Activated naive CD8-positive, alpha-beta T cell treated with anti-CD3 and anti-CD28 coated beads, Interleukin-2, amount 50 U/mL, for 24 hours (primary cell): ENCODE measurements around the gene DENND4C.
A peak's percentile ranks its signal among the peaks of the same experiment; 100 is the strongest.
"Not testable (repeated sequence)": the region's sequence is repeated elsewhere in the genome, so short reads cannot be mapped to it uniquely, and the experiment has no call there.

ENCODE experiments used
- ATAC-seq: fragments of 150-1000 bp; cut with Tn5 transposase; one replicate; pipeline ENCODE4 v1.10.0; 2021
- DNase-seq: peaks from one replicate; pipeline ENCODE4 v3.0.0; 2021
- H3K27ac Mint-ChIP-seq: one replicate; pipeline ENCODE4 v1.8.0; 2021; ENCODE audit warnings: mild to moderate bottlenecking, mixed read lengths
- H3K27me3 Mint-ChIP-seq: one replicate; pipeline ENCODE4 v1.8.0; 2021; ENCODE audit warnings: mixed read lengths
- H3K36me3 Mint-ChIP-seq: one replicate; pipeline ENCODE4 v1.8.0; 2021; ENCODE audit warnings: low read depth, mixed read lengths
- H3K4me1 Mint-ChIP-seq: one replicate; pipeline ENCODE4 v1.8.0; 2021; ENCODE audit warnings: mixed read lengths
- H3K4me3 Mint-ChIP-seq: one replicate; pipeline ENCODE4 v1.8.0; 2021; ENCODE audit warnings: mild to moderate bottlenecking, moderate library complexity, mixed read lengths
- H3K9me3 Mint-ChIP-seq: one replicate; pipeline ENCODE4 v1.8.0; 2021; ENCODE audit warnings: mixed read lengths

The DENND4C gene

GRCh38 chr9:19239955-19240354 lies 9.5 kb downstream of the DENND4C start:
- Mint-ChIP-seq H3K4me3 (no peak overlapping the region), H3K9me3 (no peaks in the 10 kb centered on the region), H3K27ac (no peak overlapping the region), H3K4me1 (peaks cover 18% of the 10 kb centered on the region), H3K27me3 (no peaks in the 10 kb centered on the region), H3K36me3 (peaks cover 3% of the 10 kb centered on the region)
- no peak for ATAC-seq
- no peak for DNase-seq

- Mint-ChIP-seq H3K4me1 (peaks cover 27% of the 10 kb centered on the region), H3K4me3 (no peak overlapping the region), H3K27me3 (no peaks in the 10 kb centered on the region), H3K9me3 (no peaks in the 10 kb centered on the region), H3K27ac (no peak overlapping the region), H3K36me3 (peaks cover 5% of the 10 kb centered on the region)
- no peak for ATAC-seq
- DNase-seq, result no peak
Observed at GRCh38 chr9:19241728-19242127, 11.2 kb downstream of the DENND4C start.

GRCh38 chr9:19243366-19244033 lies 13.0 kb downstream of the DENND4C start:
- ATAC-seq, result no peak
- no peaks in the 10 kb centered on the region for H3K27me3 Mint-ChIP-seq
- no peaks in the 10 kb centered on the region for H3K9me3 Mint-ChIP-seq
- peaks cover 31% of the 10 kb centered on the region for H3K4me1 Mint-ChIP-seq
- no peak overlapping the region for H3K4me3 Mint-ChIP-seq
- H3K27ac Mint-ChIP-seq, result no peak overlapping the region
- DNase-seq, result no peak
- peaks cover 5% of the 10 kb centered on the region for H3K36me3 Mint-ChIP-seq

GRCh38 chr9:19246891-19247290 lies 16.4 kb downstream of the DENND4C start:
- H3K27me3 Mint-ChIP-seq, result no peaks in the 10 kb centered on the region
- H3K9me3 Mint-ChIP-seq, result no peaks in the 10 kb centered on the region
- no peak overlapping the region for H3K27ac Mint-ChIP-seq
- H3K36me3 Mint-ChIP-seq, result peaks cover 4% of the 10 kb centered on the region
- no peak overlapping the region for H3K4me3 Mint-ChIP-seq
- ATAC-seq, result no peak
- DNase-seq, result no peak
- peaks cover 36% of the 10 kb centered on the region for H3K4me1 Mint-ChIP-seq

- H3K27ac Mint-ChIP-seq, result no peak overlapping the region
- H3K36me3 Mint-ChIP-seq, result peaks cover 4% of the 10 kb centered on the region
- ATAC-seq (no peak), DNase-seq (no peak)
- H3K4me1 Mint-ChIP-seq, result peaks cover 38% of the 10 kb centered on the region
- H3K9me3 Mint-ChIP-seq, result no peaks in the 10 kb centered on the region
- H3K4me3 Mint-ChIP-seq, result no peak overlapping the region
- no peaks in the 10 kb centered on the region for H3K27me3 Mint-ChIP-seq
Observed at GRCh38 chr9:19247420-19247819, 16.9 kb downstream of the DENND4C start.

GRCh38 chr9:19250346-19250745 lies 19.9 kb downstream of the DENND4C start:
- H3K4me3 Mint-ChIP-seq, DNase-seq, H3K27ac Mint-ChIP-seq, H3K27me3 Mint-ChIP-seq, H3K9me3 Mint-ChIP-seq, ATAC-seq, H3K36me3 Mint-ChIP-seq: not testable (repeated sequence)
- peaks cover 41% of the 10 kb centered on the region for H3K4me1 Mint-ChIP-seq

GRCh38 chr9:19251203-19251602 lies 20.7 kb downstream of the DENND4C start:
- not testable (repeated sequence) for H3K4me3 Mint-ChIP-seq, H3K9me3 Mint-ChIP-seq, H3K27ac Mint-ChIP-seq, DNase-seq, H3K27me3 Mint-ChIP-seq, ATAC-seq, H3K36me3 Mint-ChIP-seq
- H3K4me1 Mint-ChIP-seq, result peaks cover 36% of the 10 kb centered on the region

- H3K36me3 Mint-ChIP-seq, H3K4me3 Mint-ChIP-seq, H3K27me3 Mint-ChIP-seq, DNase-seq, ATAC-seq, H3K27ac Mint-ChIP-seq, H3K9me3 Mint-ChIP-seq: not testable (repeated sequence)
- H3K4me1 Mint-ChIP-seq, result peaks cover 33% of the 10 kb centered on the region
Observed at GRCh38 chr9:19251622-19252021, 21.1 kb downstream of the DENND4C start.

- Mint-ChIP-seq H3K9me3 (no peaks in the 10 kb centered on the region), H3K27ac (no peak overlapping the region), H3K27me3 (no peaks in the 10 kb centered on the region), H3K4me3 (no peak overlapping the region), H3K36me3 (peaks cover 2% of the 10 kb centered on the region), H3K4me1 (peaks cover 30% of the 10 kb centered on the region)
- ATAC-seq, result no peak
- DNase-seq, result no peak
Observed at GRCh38 chr9:19252174-19252884, 21.8 kb downstream of the DENND4C start.

GRCh38 chr9:19252885-19253219 lies 22.4 kb downstream of the DENND4C start:
- H3K4me1 Mint-ChIP-seq, result peaks cover 31% of the 10 kb centered on the region

GRCh38 chr9:19255112-19255511 lies 24.6 kb downstream of the DENND4C start:
- peaks cover 3% of the 10 kb centered on the region for H3K9me3 Mint-ChIP-seq
- no peak overlapping the region for H3K27ac Mint-ChIP-seq
- no peaks in the 10 kb centered on the region for H3K27me3 Mint-ChIP-seq
- DNase-seq (no peak), ATAC-seq (no peak)
- peaks cover 2% of the 10 kb centered on the region for H3K36me3 Mint-ChIP-seq
- H3K4me3 Mint-ChIP-seq, result no peak overlapping the region
- H3K4me1 Mint-ChIP-seq, result peaks cover 28% of the 10 kb centered on the region

More at GRCh38 chr9:19252885-19253219, 22.4 kb downstream of the DENND4C start:
- H3K36me3 Mint-ChIP-seq, result peaks cover 2% of the 10 kb centered on the region
- DNase-seq, result no peak
- no peaks in the 10 kb centered on the region for H3K9me3 Mint-ChIP-seq
- H3K27ac Mint-ChIP-seq, result no peak overlapping the region
- ATAC-seq, result no peak
- H3K4me3 Mint-ChIP-seq, result no peak overlapping the region
- H3K27me3 Mint-ChIP-seq, result no peaks in the 10 kb centered on the region

GRCh38 chr9:19255821-19256220 lies 25.3 kb downstream of the DENND4C start:
- no peak for ATAC-seq
- no peaks in the 10 kb centered on the region for H3K27me3 Mint-ChIP-seq
- DNase-seq, result no peak
- peaks cover 23% of the 10 kb centered on the region for H3K4me1 Mint-ChIP-seq
- H3K27ac Mint-ChIP-seq, result no peak overlapping the region
- peaks cover 2% of the 10 kb centered on the region for H3K36me3 Mint-ChIP-seq
- H3K9me3 Mint-ChIP-seq, result peaks cover 3% of the 10 kb centered on the region
- no peak overlapping the region for H3K4me3 Mint-ChIP-seq

GRCh38 chr9:19259665-19260255 lies 29.3 kb downstream of the DENND4C start:
- peaks cover 20% of the 10 kb centered on the region for H3K4me1 Mint-ChIP-seq
- not testable (repeated sequence) for H3K36me3 Mint-ChIP-seq, DNase-seq, H3K27me3 Mint-ChIP-seq, H3K27ac Mint-ChIP-seq, ATAC-seq, H3K4me3 Mint-ChIP-seq, H3K9me3 Mint-ChIP-seq

- not testable (repeated sequence) for H3K27me3 Mint-ChIP-seq, ATAC-seq, H3K9me3 Mint-ChIP-seq, H3K4me3 Mint-ChIP-seq, H3K27ac Mint-ChIP-seq, DNase-seq, H3K36me3 Mint-ChIP-seq
- peaks cover 47% of the 10 kb centered on the region for H3K4me1 Mint-ChIP-seq
Observed at GRCh38 chr9:19265602-19266001, 35.1 kb downstream of the DENND4C start.

- H3K36me3 Mint-ChIP-seq, result not testable (repeated sequence)
- peaks cover 46% of the 10 kb centered on the region for H3K4me1 Mint-ChIP-seq
- ATAC-seq, result peak; percentile 54
Observed at GRCh38 chr9:19266778-19267384, 36.4 kb downstream of the DENND4C start.

More at GRCh38 chr9:19266778-19267384, 36.4 kb downstream of the DENND4C start:
- H3K4me3 Mint-ChIP-seq, result peak overlapping the region; percentile 12
- H3K27me3 Mint-ChIP-seq, DNase-seq, H3K27ac Mint-ChIP-seq, H3K9me3 Mint-ChIP-seq: not testable (repeated sequence)
